Neural cell (in vitro differentiated cells): ENCODE data around the gene TEX54.

ENCODE experiments used
- CTCF ChIP-seq: fragments of 450-650 bp; IDR thresholded peaks from 2 replicates; pipeline ENCODE4 v1.5.1; 2014; ENCODE audit warnings: antibody characterized with exemption, mild to moderate bottlenecking, moderate library complexity; ENCODE audit not compliant: poor library complexity, severe bottlenecking
- REST ChIP-seq: IDR thresholded peaks from 2 replicates; pipeline ENCODE4 v1.6.1; 2012; ENCODE audit warnings: borderline replicate concordance

GRCh38 chr11:62792202-62792575 lies 40.5 kb downstream of the TEX54 start:
- TF ChIP-seq CTCF, result no peak
- no peak for TF ChIP-seq REST
